Activated naive CD8-positive, alpha-beta T cell treated with anti-CD3 and anti-CD28 coated beads for 36 hours (primary cell): Measurements from ENCODE around the gene CEACAM18. TPM values are rescaled to one million over a fixed set of nuclear protein-coding genes. Genes with fewer than 3 reads are reported as not detected.
"Not testable (repeated sequence)": the region's sequence is repeated elsewhere in the genome, so short reads cannot be mapped to it uniquely, and the experiment has no call there.

ENCODE experiments used
- DNase-seq: peaks from one replicate; pipeline ENCODE4 v3.0.0; 2021
- H3K27ac Mint-ChIP-seq: one replicate; pipeline ENCODE4 v1.8.0; 2022; ENCODE audit warnings: mild to moderate bottlenecking, moderate library complexity, mixed read lengths
- H3K27me3 Mint-ChIP-seq: one replicate; pipeline ENCODE4 v1.8.0; 2022; ENCODE audit warnings: mild to moderate bottlenecking, mixed read lengths
- H3K36me3 Mint-ChIP-seq: one replicate; pipeline ENCODE4 v1.8.0; 2021; ENCODE audit warnings: mild to moderate bottlenecking, mixed read lengths
- H3K4me1 Mint-ChIP-seq: one replicate; pipeline ENCODE4 v1.8.0; 2021; ENCODE audit warnings: mixed read lengths
- H3K4me3 Mint-ChIP-seq: one replicate; pipeline ENCODE4 v1.8.0; 2022; ENCODE audit warnings: mild to moderate bottlenecking, moderate library complexity, mixed read lengths
- H3K9me3 Mint-ChIP-seq: one replicate; pipeline ENCODE4 v1.8.0; 2022; ENCODE audit warnings: mixed read lengths
- total RNA-seq, 2 experiments: library from RNA; stranded (reverse); gene quantifications; one replicate each; pipeline ENCODE4 v1.2.3, GENCODE V29; 2021

The CEACAM18 gene
- total RNA-seq, 2 experiments from 2014 or later: not detected

DNA sequence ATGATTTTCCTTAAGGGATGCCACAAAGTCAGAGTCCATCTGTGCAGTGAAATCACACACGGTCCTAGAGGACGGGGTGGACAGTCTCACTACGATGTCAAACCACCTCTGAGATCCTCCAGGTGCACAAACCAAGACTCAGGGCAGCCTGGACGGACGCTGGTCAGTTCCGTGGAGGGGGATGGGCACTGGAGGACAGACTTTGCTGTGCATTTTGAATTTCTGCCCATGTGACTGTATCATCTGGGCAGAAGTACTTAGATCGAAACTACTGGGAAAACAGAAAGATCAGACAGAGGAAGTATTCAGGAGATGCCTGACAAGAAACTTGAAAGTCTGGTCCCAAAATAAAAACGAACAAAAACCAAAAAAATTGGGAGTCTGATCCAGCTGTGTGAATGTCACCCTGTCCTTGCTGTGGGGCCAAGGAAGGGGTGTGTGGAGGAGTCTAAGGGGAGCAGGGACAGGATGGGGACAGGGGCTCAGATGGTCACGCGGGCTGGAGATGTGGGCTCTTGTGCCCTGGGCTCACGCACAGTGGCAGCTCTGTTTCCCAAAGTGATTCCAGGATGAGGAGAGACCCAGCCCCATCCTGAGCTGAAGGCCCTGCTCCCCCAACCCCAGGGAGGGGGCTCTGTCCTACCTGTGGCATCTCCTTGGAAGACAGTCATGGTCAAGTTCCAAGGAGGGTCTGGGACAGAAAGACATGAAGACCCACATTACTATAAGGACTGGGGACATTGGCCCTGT, 21.6 kb upstream of the CEACAM18 start:
- no peak for DNase-seq
- Mint-ChIP-seq H3K9me3 (peaks cover 2% of the 10 kb centered on the region), H3K4me3 (no peak overlapping the region), H3K27me3 (peaks cover 22% of the 10 kb centered on the region), H3K27ac (no peak overlapping the region), H3K4me1 (no peaks in the 10 kb centered on the region), H3K36me3 (no peaks in the 10 kb centered on the region)

DNA sequence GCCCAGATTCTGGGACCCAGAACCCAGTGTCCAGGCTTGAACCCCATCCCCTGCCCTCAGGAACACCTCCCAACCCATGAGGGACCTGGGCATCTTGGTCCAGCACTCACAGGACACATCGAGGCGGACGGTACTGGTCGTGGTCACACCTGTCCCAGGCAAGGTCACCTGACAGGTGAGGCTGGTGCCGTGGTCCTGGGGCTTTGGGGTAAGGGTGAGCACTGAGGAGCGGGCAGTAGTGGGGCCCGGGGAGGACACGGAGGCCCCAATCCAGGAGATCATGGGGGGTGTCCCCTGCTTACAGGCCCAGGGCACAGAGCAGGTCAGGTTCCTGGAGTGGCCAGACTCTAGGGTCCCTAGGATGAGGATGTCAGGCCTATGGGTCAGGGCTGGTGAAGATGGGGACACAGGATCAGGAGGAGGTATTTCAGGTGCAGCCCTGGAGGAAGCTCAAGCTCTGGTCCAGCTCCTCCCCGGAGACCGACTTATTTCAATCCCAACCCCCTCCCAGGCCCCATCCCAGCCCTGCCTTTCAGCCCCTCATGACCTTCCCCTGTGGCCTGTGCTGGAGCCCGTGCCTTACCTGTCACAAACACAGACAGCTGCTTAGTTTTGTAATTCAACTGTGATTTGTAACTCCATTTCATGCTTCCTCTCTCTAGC, 20.9 kb upstream of the CEACAM18 start:
- no peak overlapping the region for H3K27ac Mint-ChIP-seq
- H3K27me3 Mint-ChIP-seq: peaks cover 25% of the 10 kb centered on the region
- H3K4me3 Mint-ChIP-seq: no peak overlapping the region
- DNase-seq: no peak
- no peaks in the 10 kb centered on the region for H3K4me1 Mint-ChIP-seq
- no peaks in the 10 kb centered on the region for H3K36me3 Mint-ChIP-seq
- no peaks in the 10 kb centered on the region for H3K9me3 Mint-ChIP-seq

DNA sequence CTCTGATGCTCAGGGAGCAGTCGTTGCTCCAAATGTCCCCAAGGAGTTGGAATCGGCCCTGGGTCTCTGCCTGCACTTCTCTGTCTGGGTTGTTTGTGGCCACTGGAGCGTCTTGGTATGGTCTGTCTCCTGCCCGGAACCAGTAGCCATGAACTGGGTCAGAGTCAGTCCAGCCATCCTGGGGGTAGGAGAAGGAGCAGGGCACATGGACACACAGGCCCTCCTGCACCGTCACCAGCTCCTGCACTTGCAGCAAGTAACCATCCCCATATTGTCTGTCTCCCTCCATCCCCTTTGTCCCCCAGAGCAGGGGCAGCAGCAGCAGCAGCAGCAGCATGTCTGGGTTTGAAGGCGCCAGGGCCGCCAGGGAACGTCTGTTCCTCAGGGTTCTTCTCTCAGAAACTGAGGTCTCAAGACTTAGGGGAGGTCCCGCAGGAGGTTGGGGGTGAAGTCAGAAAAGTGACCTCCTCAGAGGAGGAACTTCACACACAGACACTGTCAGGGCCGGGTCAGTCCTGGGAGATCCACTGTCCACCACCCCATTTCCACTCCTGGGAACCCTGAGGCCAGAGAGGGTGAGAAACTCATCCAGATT, 20.2 kb upstream of the CEACAM18 start, which contains the start of gene SIGLEC8:
SIGLEC8 (minus strand) TSS at position 404 of the 595 bp plus-strand sequence; CDS start at position 337, 67 bp downstream.
- no peak within 1 kb of the TSS for H3K27ac Mint-ChIP-seq
- DNase-seq: no peak
- H3K4me3 Mint-ChIP-seq: no peak within 1 kb of the TSS
- H3K27me3 Mint-ChIP-seq: peaks cover 30% of the 10 kb centered on the region
- H3K9me3 Mint-ChIP-seq: no peaks in the 10 kb centered on the region
- H3K36me3 Mint-ChIP-seq: no peaks in the 10 kb centered on the region
- H3K4me1 Mint-ChIP-seq: peaks cover 3% of the 10 kb centered on the region

DNA sequence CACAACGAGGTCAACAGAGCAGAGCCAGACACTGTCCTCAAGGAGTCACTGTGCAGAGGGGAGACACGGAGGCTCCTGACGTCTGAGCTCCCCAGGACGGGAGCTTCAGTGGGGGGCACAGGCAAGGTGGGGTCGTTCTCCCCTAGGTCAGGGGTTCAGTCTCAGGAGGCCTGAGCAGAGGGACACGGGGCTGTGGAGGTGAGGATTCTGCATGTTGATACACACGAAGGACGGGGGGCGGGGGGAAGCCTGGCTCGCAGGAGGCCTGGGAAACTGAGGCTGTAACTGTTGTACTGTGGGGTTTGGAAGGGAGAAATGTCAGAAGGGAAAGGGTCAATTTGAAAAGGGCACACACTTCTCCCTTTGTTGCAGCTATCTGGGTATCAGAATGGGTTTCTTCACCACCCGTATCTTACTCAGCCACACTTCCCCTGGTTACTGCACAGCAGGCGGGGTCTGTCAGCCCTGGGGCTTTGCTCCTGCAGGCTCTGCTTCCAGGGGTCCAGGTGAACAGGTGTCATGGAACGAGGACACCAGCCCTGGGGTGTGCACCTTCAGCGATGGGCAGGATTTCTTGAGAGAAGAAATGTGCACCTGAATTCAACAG, 19.3 kb upstream of the CEACAM18 start:
- H3K27ac Mint-ChIP-seq: no peak overlapping the region
- peaks cover 4% of the 10 kb centered on the region for H3K4me1 Mint-ChIP-seq
- H3K4me3 Mint-ChIP-seq: no peak overlapping the region
- no peaks in the 10 kb centered on the region for H3K36me3 Mint-ChIP-seq
- peaks cover 36% of the 10 kb centered on the region for H3K27me3 Mint-ChIP-seq
- DNase-seq: no peak
- H3K9me3 Mint-ChIP-seq: no peaks in the 10 kb centered on the region

DNA sequence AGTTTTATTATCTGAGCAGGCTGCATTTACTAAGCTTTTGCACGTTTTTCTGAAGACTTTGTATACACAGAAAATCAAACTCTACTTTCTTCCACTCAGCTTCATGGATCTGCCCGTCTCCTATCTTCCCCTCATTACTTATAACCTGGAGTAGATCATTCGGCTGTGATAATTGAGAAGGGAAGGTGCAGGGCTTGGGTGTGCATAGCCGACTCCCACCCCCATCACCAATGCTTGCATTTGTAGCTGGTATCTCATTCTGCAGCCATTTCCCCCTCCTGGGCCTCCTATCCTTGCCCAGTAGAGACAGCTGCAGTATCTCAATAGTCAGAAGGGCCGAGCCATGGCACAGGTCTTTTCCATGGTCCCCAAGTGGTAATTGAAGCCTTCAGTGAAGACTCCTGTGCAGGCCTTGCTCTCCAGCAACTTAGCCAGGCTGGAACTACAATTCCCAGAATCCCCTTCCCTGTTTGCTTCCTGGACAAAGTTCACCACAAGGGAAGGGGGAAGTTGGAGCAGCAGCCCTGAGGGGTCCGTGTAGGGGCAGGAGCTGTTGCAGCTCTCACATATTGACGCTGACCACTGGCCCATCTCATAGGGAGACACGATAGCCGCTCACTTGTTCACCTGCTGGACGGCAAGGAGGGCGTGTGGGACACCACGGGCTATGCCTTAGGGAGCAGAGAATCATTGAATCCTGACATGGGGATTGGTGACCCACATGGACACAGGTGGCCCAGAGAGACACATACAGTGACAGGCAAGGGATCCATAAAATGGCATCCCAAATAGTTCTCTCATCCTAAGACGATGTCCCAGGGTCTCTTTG, 18.0 kb upstream of the CEACAM18 start:
- H3K4me1 Mint-ChIP-seq: peaks cover 5% of the 10 kb centered on the region
- DNase-seq: no peak
- peaks cover 48% of the 10 kb centered on the region for H3K27me3 Mint-ChIP-seq
- H3K36me3 Mint-ChIP-seq: no peaks in the 10 kb centered on the region
- no peak overlapping the region for H3K4me3 Mint-ChIP-seq
- no peaks in the 10 kb centered on the region for H3K9me3 Mint-ChIP-seq
- no peak overlapping the region for H3K27ac Mint-ChIP-seq

DNA sequence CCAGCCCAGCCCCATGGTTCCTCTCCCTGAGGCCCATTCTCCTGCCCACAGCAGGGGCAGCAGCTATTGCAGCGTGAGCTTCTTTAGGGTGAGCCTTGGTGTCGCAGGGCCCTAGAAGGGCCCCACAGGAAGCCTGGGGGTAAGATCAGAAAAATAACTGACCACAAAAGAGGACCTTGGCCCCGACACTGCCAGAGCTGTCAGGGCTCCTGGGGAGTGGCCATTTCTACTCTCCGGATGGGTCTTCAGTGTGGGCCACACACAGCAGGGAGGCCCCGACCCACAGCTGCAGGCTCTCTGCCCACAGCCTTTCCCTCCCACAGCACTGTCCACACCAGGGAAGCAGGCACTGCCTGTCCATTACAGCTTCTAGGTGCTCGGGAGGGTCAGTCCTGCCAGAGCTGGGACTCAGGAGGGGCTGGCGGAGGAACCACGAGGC, 16.6 kb upstream of the CEACAM18 start:
- Mint-ChIP-seq H3K27ac (no peak overlapping the region), H3K4me1 (peaks cover 5% of the 10 kb centered on the region), H3K36me3 (no peaks in the 10 kb centered on the region), H3K27me3 (peaks cover 62% of the 10 kb centered on the region), H3K4me3 (no peak overlapping the region), H3K9me3 (no peaks in the 10 kb centered on the region)
- DNase-seq: no peak

DNA sequence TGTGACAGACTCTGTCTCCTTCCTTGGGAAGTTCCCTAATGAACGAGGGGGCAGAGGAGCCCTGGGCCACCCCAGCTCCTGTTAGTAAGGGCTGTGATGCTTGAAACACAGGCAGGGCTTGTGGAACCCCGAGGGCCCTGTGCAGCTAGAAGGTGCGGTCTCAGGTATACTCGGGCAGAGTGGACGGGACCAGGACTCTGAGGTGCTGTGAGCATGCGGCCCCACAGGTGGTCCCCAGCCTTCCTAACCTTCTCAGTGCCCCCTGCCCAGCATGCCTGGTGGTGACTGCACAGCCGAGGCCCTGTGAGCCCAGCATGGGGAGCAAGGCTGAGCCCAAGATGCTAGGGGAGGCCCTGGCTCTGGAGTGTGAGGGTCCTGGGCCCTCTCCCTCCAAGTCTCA, 16.1 kb upstream of the CEACAM18 start:
- H3K36me3 Mint-ChIP-seq: no peaks in the 10 kb centered on the region

DNA sequence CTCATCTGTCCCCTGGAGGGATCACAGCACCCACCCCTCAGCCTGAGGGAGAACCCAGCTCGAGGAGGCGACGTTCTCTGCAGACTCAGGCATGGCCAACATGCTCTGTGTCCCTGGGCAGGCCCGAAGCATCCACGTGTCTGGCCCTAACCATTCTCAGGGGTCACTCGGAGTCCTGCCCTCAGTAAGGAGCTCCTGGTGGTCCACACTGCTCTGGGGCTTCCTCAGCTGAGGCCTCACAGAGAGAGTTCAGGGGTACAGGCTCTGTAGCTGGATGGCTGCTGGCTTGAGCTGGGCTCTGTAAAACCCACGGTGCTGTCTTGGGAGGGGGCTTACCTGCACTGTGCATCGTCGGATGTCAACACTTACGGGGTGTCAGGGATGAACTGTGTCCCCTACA, 15.7 kb upstream of the CEACAM18 start:
- H3K4me3 Mint-ChIP-seq: no peak overlapping the region
- peaks cover 5% of the 10 kb centered on the region for H3K4me1 Mint-ChIP-seq
- peaks cover 71% of the 10 kb centered on the region for H3K27me3 Mint-ChIP-seq
- DNase-seq: no peak
- H3K9me3 Mint-ChIP-seq: no peaks in the 10 kb centered on the region
- H3K36me3 Mint-ChIP-seq: no peaks in the 10 kb centered on the region
- H3K27ac Mint-ChIP-seq: no peak overlapping the region

More for the DNA sequence above, 16.1 kb upstream of the CEACAM18 start:
- no peak for DNase-seq
- Mint-ChIP-seq H3K9me3 (no peaks in the 10 kb centered on the region), H3K4me1 (peaks cover 5% of the 10 kb centered on the region), H3K27ac (no peak overlapping the region), H3K4me3 (no peak overlapping the region), H3K27me3 (peaks cover 67% of the 10 kb centered on the region)

DNA sequence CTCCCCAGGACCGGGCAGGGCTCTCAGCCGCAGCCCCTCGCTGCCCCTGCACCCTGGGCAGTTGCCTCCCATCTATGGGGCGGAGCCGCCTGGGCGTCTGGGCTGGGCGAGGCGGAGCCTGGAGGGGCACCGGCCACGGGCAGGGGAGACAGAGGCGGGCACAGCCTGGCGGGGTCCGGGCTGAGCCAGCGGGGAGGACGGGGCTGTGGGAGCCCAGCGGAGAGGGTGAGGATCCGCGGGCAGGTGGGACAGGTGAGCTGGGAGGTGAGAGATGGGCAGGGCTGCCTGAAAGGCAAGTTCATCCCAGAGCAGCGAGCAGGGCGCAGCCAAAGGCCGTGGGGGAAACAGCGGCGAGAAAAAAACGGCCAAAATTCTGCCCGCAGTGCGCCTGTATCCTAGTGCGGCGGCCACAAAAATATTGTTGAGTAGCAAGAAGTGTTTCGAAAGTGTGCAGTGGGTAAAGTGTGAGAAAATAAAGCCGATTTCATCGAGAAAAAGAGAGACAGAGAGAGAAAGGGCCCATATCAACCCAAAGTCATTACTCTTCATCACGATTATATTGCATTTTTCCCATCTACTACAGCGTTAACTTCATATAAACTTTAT, 14.3 kb upstream of the CEACAM18 start:
- not testable (repeated sequence) for H3K4me3 Mint-ChIP-seq, H3K9me3 Mint-ChIP-seq, H3K4me1 Mint-ChIP-seq, H3K36me3 Mint-ChIP-seq, H3K27ac Mint-ChIP-seq, DNase-seq
- H3K27me3 Mint-ChIP-seq: peaks cover 76% of the 10 kb centered on the region

DNA sequence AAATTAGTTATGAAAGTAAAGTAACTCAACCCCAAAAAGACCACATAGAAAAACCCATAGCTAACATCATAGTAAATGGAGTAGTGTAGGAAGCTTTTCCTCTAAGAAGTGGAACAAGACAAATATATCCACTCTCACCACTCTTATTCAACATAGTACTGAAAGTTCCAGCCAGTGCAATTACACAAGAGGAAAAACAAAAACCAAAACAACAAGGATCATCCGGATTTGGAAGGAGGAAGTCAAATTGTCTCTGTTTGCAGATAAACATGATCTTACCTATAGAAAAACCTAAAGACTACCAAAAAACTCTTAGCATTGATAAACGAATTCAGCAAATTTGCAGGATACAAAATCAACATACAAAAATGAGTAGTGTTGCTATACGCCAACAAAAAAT, 11.6 kb upstream of the CEACAM18 start:
- no peak overlapping the region for H3K4me3 Mint-ChIP-seq
- no peaks in the 10 kb centered on the region for H3K36me3 Mint-ChIP-seq
- H3K27ac Mint-ChIP-seq: no peak overlapping the region
- DNase-seq: no peak
- peaks cover 59% of the 10 kb centered on the region for H3K27me3 Mint-ChIP-seq
- peaks cover 9% of the 10 kb centered on the region for H3K4me1 Mint-ChIP-seq
- H3K9me3 Mint-ChIP-seq: no peaks in the 10 kb centered on the region

DNA sequence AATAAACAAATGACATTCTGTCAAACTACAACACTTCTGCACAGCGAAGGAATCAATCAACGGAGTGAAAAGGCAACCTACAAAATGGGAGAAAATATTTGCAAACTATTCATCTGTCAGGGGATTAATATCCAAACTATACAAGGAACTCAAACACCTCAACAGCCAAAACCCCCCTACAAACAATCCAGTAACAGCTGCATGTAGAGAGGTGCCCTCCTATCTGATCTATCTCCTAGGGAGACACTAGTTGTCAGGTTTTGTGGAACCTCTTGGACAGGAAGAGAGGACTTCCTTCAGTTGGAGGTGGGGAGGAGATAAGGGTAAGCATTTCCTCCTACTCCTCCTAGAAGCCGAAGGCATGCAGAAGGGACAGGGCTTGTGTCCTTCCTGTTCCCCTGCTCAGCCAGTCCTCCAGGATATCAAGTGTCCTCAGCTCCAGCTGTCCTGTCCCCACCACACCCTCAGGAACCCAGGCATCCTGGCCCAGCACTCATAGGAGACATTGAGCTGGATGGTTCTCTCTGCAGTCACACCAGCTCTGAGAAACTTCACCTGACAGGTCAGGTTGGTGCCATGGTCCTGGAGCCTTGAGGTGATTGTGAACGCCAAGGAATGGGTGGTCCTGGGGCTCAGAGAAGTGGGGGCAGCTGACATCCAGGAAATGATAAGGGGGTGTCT, 10.3 kb upstream of the CEACAM18 start:
- no peak overlapping the region for H3K27ac Mint-ChIP-seq
- no peak overlapping the region for H3K4me3 Mint-ChIP-seq
- H3K27me3 Mint-ChIP-seq: peaks cover 56% of the 10 kb centered on the region
- peaks cover 7% of the 10 kb centered on the region for H3K4me1 Mint-ChIP-seq
- H3K9me3 Mint-ChIP-seq: no peaks in the 10 kb centered on the region
- H3K36me3 Mint-ChIP-seq: no peaks in the 10 kb centered on the region
- DNase-seq: no peak

DNA sequence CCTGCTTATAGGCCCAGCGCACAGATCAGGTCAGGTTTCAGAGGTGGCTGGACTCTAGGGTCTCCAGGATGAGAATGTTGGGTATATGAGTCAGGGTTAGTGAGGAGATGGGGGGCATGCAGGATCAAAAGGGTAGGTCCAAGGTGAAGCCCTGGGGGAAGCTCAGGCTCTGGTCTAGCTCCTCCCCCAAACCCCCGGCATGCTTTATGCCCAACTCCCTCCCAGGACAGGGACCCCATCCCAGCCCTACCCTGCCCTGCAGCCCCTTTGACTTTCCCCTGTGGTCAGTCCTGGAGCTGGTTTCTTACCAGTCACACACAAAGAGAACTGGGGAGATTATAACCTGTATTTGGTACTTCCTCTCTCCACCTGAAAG, 9.8 kb upstream of the CEACAM18 start:
- H3K4me3 Mint-ChIP-seq: no peak overlapping the region
- DNase-seq: no peak
- no peaks in the 10 kb centered on the region for H3K9me3 Mint-ChIP-seq
- H3K27ac Mint-ChIP-seq: no peak overlapping the region
- peaks cover 5% of the 10 kb centered on the region for H3K4me1 Mint-ChIP-seq
- peaks cover 55% of the 10 kb centered on the region for H3K27me3 Mint-ChIP-seq
- H3K36me3 Mint-ChIP-seq: no peaks in the 10 kb centered on the region

DNA sequence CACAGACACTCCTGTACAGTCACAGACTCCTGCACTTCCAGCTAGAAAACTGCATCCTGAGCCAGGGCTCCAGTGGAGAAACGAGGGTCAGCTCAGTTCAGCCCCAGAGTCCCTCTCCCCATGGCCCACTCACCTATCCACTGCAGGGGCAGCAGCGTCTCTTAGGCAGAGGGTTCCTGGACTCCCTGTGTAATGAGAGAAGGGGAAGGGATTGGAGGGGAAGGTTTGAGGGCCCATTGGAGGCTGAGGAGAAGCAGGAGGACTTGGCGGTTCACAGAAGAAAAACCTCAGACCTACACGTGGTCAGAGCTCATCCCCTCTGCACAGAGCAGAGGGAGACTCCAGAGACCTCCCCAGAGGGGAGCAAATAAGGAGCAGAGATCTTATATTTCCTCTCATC, 9.2 kb upstream of the CEACAM18 start:
- Mint-ChIP-seq H3K4me1 (peaks cover 5% of the 10 kb centered on the region), H3K36me3 (no peaks in the 10 kb centered on the region), H3K27me3 (peaks cover 55% of the 10 kb centered on the region), H3K27ac (no peak overlapping the region), H3K9me3 (no peaks in the 10 kb centered on the region), H3K4me3 (no peak overlapping the region)
- no peak for DNase-seq

DNA sequence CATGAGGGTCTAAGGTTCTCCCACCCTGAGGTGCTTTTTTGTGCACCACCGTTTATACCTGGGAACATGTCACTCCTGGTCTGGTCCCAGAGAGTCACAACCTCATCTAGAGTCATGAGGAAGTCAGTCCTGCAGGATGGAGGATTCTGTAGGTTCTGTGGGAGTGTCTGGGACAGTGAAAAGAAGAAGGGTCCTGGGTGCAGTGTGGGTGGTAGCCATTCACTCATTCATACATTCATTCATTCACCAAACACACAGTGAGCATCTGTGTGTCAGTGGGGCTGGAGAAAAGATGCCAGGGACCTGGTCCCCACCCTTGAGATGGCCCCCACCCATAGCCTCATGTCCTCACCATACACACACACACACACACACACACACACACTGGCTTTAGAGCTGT, 8.7 kb upstream of the CEACAM18 start:
- no peak for DNase-seq
- no peaks in the 10 kb centered on the region for H3K9me3 Mint-ChIP-seq
- H3K4me1 Mint-ChIP-seq: peaks cover 4% of the 10 kb centered on the region
- no peak overlapping the region for H3K27ac Mint-ChIP-seq
- peaks cover 51% of the 10 kb centered on the region for H3K27me3 Mint-ChIP-seq
- H3K36me3 Mint-ChIP-seq: no peaks in the 10 kb centered on the region
- no peak overlapping the region for H3K4me3 Mint-ChIP-seq
